Left kidney (tissue), 2 donors: ENCODE measurements around the gene MAMDC2. TPM values are rescaled to one million over a fixed set of nuclear protein-coding genes. Genes with fewer than 3 reads are reported as not detected.
"Not testable (repeated sequence)": the region's sequence is repeated elsewhere in the genome, so short reads cannot be mapped to it uniquely, and the experiment has no call there.

Source experiments
- DNase-seq: peaks from one replicate; pipeline ENCODE4 v3.0.0-alpha.2; 2013
- polyA plus RNA-seq: library from polyadenylated mRNA; unstranded; fragments of 120-200 nt; gene quantifications from one replicate; pipeline ENCODE4 v1.2.1, GENCODE V29; 2013; ENCODE audit not compliant: insufficient read length

Gene MAMDC2
- polyA plus RNA-seq, 1 donor, result 7.0 TPM

DNA sequence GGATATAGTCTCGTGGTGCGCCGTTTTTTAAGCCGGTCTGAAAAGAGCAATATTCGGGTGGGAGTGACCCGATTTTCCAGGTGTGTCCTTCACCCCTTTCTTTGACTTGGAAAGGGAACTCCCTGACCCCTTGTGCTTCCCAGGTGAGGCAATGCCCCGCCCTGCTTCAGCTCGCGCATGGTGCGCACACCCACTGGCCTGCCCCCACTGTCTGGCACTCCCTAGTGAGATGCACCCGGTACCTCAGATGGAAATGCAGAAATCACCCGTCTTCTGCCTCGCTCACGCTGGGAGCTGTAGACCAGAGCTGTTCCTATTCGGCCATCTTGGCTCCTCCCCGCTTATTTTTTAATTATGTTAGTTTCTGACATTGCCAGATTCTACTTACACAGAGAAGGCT, 161.1 kb downstream of the MAMDC2 start:
- not testable (repeated sequence) for DNase-seq

DNA sequence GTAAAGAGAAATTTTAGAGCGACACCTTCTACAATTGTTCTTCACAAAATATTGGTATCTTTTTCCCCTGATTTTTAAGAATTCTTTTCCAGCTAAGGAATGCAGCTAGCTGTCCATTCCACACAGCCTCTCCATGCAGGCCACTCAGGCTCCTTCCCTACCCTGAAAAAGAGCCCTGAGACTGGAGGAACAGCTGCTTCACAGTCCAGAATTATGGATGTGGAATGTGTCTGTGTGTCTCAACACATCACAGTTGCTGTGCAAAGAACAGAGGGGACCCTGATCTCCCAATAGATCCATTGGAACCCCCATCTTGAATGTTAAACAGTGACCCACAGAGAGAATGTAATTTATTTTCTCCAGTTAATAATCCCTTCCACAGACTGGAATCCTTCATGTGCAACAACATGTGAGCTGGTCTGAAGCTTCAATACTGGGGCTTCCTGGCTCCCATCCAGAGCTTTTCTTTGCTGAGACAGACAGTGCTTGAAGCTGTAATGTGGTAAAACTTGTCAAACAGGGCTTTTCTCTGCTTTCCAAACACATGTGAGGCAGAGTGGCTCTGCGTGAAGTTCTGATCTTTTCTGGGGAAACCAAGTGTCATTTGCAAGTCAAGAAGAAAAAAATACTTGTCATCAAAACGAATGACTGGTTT, 161.8 kb downstream of the MAMDC2 start:
- no peak for DNase-seq

DNA sequence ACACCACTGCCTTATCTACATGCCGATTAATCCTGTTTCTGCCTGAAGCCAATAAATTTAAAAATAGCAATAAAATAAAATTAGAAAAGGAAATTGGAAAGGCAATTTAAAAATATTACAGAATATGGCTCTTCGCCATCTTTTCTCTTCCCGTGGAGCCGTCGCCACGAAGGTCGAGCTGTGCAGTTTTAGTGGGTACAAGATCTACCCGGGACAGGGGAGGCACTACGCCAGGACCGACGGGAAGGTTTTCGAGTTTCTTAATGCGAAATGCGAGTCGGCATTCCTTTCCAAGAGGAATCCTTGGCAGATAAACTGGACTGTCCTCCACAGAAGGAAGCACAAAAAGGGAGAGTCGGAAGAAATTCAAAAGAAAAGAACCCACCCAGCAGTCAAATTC, 173.4 kb downstream of the MAMDC2 start:
- no peak for DNase-seq

DNA sequence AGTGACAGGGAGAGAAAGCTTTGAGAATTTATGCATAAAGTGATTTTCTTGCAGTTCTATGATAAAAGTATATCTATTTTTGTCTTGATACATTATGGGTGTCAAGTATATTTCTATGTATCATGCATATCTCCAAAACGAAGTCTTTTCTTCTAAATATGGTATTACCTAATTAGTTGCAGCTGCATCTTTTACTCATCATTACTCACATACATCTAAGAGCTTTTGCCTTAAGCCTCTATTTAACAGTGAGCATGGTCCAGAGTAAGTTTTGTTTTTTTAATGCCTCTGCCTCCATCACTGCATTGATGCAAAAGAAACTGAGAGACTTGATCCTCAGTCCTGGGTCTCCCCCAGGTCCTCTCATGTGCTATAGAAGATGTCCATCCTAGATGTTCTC, 175.1 kb downstream of the MAMDC2 start:
- no peak for DNase-seq

DNA sequence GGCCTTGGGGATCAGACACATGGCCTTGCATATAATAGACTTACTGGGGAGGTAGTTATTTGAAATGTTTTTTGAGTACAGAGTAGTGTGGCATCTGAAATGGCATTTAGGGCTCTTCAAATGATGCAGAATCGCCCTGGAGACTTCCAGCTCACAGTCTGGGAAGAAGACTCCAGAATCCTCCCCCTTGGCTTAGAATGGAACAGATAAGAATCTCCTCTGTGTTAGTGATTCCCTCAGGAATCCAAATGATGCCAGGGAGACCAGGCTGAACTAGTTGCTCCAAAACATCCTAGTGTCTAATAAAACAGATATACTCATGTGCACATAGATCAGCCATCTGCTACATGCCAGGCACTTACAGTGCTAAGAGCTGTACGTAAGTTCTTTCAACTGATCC, 176.6 kb downstream of the MAMDC2 start:
- no peak for DNase-seq

DNA sequence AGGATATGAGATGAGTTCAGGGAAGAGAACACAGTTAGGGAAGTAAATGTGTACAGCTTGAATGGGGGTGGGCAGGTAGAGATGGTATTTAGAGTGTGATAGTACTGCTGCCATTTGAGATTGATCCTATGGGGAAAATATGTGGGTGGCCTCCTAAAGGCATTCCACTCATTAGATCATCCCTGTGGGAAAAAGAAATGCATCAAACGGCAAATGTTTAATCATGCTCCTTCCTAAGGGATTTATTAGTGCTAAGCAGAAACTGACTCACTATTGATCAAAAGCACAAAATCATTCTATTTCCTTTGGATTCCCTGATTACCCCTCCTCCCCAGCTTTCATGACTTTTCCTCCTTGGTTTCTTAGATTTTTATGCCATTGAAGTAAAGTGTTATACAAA, 178.7 kb downstream of the MAMDC2 start:
- no peak for DNase-seq

DNA sequence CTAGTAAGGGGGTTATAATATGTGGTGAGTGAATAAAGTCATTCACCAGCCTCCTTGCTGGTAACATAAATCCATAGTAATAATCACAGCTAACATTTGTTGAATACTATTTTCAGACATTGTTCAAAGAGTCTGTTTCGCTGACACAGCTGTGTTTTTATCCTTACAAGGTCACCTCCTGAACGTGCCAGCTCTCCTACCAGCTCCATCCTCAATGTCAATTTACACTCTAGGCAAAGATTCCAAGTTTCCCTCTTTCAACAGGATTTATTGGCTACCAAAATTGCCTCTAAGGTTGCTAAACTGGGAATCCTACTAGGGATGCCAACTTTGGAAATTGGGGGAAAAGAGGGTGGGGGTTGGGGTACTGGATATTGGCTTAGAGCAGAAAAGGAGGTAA, 184.5 kb downstream of the MAMDC2 start:
- DNase-seq, result no peak

DNA sequence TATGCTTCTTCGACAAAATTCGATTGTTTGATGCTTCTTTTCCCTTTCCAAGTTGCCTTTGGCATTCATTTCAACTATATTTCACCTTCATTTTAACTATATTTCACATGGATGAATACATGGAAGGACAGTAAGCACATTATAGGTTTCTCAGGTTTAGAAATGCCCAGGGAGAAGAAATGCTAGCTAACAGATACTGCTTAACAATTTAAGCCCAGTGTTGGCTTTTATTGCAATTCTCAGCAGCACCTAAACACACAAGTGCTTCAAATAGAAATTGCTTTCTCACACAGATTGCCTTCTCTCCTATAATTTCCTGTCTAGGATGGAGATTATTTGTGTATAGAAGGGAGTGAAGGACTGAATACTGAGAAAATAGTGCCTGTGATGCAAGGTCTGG, 185.0 kb downstream of the MAMDC2 start:
- DNase-seq, result no peak

DNA sequence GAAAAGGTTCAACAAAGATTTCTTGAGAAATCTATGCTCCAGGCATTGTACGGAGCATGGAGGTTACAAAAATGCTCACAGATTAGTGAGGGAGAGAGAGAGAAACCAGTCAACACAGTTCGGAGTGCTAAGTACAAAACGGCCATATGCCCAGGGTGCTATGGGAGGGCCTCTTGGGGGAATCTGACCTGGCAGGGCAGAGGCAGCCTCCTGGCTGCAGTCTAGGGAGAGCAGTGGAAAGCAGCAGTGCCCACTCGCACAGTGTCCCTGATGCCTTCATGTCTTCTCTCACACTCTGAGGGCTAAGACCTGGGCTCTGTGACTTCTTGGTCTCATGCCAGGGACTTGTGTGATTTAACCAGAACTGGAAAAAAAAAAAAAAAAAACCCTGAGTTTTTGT, 185.4 kb downstream of the MAMDC2 start:
- DNase-seq, result no peak

DNA sequence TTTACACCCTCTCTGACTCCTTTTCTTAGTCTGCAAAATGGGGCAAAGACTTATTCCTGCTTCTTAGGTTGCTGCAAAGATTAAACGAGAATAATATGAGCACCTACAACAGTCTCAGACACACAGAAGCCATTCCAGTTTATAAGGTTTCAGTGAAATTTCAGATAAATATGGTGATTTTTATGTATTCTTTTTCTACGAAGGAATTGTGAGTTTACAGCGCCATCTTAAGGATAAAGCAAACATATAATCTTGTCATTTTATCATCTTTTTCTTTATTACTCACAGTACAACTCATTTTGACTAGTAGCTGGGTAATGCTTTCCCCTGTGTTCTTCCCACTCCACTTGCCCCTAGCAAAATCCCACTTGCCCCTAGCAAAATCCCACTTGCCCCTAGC, 185.9 kb downstream of the MAMDC2 start:
- DNase-seq, result no peak

DNA sequence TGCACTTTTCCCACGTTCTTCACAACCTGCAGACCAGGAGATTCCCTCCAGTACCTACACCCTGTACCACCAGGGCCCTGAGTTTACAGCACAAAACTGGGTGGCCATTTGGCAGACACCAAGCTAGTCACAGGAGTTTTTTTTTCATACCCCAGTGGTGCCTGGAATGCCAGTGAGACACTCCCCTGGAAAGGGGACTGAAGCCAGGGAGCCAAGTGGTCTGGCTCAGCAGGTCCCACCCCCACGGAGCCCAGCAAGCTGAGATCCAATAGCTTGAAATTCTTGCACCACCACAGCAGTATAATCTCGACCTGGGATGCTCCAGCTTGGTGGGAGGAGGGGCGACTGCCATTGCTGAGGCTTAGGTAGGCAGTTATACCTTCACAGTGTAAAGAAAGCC, 188.8 kb downstream of the MAMDC2 start:
- DNase-seq, result no peak

DNA sequence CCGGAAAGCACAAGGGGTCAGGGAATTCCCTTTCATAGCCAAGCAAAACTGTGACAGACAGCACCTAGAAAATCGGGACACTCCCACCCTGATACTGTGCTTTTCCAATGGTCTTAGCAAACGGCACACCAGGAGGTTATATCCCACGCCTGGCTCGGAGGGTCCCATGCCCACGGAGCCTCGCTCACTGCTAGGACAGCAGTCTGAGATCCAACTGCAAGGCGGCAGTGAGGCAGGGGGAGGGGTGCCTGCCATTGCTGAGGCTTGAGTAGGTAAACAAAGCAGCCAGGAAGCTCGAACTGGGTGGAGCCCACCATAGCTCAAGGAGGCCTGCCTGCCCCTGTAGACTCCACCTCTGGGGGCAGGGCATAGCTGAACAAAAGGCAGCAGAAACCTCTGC, 190.6 kb downstream of the MAMDC2 start:
- not testable (repeated sequence) for DNase-seq

DNA sequence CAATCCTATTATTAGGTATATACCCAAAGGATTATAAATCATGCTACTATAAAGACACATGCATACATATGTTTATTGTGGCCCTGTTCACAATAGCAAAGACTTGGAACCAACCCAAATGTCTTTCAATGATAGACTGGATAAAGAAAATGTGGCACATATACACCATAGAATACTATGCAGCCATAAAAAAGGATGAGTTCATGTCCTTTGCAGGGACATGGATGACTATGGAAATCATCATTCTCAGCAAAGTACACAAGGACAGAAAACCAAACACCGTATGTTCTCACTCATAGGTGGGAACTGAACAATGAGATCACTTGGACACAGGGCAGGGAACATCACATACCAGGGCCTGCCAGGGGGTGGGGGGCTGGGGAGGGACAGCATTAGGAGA, 202.3 kb downstream of the MAMDC2 start:
- DNase-seq, result not testable (repeated sequence)

DNA sequence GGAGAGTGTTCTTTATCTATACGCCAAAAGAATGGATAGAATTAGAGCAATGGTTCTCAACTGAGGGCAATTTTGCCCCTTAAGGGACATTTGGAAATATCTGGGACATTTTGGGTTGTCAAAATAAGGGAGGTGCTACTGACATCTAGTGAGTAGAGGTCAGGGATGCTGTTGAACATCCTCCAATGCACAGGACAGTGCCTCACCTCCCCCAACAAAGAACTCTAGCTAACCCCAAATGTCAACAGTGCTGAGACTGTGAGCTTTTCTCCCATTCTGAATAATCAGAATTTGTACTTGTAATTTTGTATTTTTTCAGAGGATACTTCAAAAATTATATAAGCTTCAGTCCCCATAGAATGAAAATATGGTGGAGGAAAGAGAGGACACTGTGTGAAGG, 206.6 kb downstream of the MAMDC2 start:
- no peak for DNase-seq

DNA sequence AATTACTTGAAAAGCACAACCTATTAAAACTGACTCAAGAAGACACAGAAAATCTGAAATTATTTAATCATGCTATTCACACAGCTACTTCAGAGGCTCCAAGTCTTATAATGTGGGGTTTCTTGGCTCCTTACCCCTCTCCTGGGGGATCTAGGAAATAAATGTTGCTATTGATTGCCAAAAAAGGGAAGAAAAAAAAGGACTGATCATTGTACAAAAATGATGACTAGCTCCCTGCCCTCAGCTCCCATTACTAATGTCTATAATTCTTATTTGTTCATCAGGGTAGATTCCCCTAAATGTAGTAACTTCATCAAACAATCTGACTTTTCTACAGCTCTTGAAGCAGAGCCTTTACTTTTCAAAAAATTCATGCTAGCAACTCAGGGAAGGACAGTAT, 211.8 kb downstream of the MAMDC2 start:
- no peak for DNase-seq

DNA sequence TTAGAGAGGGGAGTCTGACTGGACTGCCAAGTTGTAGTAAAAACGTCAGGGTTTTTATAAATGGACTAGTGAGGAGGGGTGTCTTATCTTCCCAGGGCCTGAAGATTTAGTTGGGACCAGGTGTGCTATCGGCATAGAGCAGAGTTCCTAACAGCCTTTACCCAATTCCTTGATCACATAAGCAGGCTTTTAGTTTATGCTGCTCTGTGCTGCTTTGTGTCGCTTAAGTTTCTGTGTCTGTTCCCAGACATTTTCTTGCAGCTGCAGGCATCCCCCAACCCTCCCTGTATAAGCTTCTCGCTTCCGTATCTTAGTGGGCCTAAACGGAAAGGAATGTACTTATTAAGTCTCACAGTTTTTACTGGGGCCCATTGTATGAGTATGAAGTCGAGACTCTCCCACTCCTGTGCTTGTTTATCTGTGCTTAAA, 212.5 kb downstream of the MAMDC2 start:
- DNase-seq, result peak; percentile 44

DNA sequence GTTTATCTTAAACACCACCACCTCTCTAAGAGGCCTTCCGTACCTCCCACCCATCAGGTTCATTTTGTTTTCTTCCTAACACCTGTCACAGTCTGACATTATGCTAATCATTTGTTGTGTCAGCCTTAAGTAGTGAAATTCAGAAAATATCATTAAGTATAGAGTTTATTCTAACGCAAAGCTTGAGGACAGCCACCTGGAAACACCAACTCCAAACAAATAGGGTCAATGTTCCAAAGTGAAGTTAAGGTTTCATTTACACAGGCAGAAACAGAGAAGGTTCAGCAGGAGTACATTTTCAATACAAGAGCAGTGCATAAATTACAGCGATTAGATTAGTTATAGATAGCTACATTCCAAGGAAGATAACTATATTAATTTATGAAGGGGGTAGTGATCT, 213.9 kb downstream of the MAMDC2 start:
- DNase-seq, result peak; percentile 11

DNA sequence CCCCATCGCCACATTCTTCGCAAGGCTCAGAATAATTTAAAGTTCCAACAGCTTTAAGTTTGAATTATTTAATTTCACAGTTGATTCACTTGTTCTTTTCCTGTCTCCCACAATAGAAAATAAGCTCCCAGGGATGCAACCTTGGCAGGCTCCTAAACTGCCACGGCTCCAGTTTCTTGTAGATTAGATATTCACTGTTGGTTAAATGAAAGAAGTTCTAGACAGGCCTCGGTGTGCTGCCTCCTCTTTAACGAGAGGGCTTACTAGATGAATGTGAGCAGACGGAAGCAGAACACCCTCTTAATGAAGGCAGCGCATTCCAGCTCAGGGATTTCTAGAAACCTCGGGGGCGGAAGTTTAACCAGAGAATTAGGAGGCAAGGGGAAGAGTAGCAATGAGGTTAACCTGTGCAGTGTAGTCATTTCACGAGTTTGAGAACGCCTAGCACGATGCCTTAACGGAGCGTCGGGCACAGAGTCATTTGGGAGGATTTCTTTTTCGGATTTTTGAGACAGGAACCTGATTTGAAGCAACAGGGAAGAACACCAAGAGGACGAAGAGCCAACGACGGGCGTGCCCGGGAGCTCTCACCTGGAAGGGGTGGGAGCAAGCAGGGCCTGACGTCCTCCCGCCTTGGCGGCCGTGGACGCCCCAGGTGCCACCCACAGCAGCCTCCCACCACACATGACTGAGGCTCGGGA, 214.5 kb downstream of the MAMDC2 start:
- DNase-seq, result peak; percentile 60

DNA sequence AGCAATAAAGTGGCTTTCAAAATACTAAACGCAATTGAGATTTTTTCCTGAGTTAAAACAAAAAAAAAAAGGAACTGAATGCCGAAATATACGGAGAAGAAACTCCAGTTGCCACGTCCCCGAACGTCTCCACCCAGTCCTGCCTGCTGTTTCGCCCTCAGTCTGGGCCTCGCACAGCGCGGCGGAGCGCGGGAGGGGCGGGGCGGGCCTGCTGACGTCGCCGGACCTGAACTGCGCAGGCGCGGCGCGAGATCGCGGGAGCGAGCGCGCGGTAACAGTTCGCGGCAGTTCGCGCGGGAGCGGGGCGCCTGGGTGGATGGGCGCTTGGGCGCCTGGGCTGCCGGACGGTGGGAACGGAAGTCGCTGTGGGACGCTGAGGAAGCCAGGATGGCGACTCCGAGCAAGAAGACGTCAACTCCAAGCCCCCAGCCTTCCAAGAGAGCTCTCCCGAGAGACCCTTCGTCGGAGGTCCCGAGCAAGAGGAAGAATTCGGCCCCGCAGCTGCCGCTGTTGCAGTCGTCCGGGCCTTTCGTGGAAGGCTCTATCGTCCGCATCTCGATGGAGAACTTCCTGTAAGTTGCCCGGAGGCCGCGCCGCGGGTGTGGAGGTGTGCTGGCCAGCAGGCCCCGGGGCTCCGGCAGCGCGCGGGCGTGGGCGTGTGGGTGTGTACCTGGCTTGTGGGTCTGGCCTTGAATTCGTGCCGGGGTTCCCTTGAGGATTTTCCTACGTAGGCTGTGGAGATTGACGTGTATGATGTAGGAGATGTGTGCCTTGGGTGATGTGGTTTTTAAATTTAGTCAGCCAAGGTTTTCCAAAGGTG, 215.3 kb downstream of the MAMDC2 start, which contains the start of gene SMC5:
Gene SMC5 (plus strand): TSS at position 287 of the 820 bp plus-strand sequence. CDS start 101 bp downstream, at position 388.
- peak; percentile 90 for DNase-seq

DNA sequence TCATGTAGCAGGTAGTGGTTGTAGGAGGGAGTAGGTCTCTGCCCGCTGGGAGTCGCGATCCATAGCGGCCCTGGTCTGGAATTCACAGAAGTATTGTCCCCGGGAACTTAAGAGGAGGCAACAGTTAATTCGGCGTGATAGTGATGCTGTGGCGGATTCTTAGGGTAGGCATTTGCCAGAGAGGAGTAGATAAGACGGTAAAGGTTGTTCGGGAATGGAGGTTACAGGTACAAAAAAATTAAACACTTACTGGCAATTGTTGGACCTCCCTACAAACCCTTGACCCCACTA, 215.8 kb downstream of the MAMDC2 start:
- DNase-seq, result no peak

DNA sequence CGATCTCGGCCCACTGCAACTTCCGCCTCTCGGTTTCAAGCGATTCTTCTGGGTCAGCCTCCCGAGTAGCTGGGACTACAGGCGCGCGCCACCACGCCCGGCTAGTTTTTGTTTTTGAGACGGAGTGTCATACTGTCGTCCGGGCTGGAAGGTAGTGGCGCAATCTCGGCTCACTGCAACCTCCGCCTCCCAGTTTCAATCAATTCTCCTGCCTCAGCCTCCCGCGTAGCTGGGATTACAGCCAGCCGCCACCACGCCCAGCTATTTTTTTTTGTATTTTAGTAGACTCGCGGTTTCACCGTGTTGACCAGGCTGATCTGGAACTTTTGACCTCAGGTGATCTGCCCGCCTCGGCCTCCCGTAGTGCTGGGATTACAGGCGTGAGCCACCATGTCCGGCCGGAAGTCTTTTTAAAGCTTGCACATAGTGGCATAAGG, 216.4 kb downstream of the MAMDC2 start:
- no peak for DNase-seq

DNA sequence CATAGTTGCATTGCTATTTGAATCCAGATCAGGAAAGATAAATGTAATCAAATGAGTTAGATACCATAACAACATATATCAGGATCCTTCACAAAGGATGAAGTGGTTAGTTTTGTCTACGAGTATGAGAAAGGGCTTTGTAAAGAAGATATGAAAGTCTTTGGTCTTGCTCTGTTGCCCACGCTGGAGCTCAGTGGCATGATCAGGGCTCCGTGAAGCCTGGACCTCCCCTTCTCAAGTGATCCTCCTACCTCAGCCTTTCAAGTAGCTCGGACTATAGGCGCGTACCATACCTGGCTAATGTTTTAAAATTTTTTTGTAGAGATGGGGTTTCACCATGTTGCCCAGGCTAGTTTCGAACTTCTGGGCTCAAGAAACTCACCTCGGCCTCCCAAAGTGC, 217.0 kb downstream of the MAMDC2 start:
- DNase-seq, result no peak
